Left ventricle myocardium inferior (tissue), 1 donor: ENCODE data around the gene OCSTAMP. TPM values are rescaled to one million over a fixed set of nuclear protein-coding genes. Genes with fewer than 3 reads are reported as not detected.
A peak's percentile ranks its signal among the peaks of the same experiment; 100 is the strongest.

ENCODE experiments used
- DNase-seq: peaks from one replicate; pipeline ENCODE4 v3.0.0-alpha.2; 2020
- H3K27ac ChIP-seq: fragments of 200-600 bp; replicated peaks from 2 replicates; pipeline ENCODE4 v1.8.0; 2021
- H3K27me3 ChIP-seq: fragments of 200-600 bp; 2 replicates; pipeline ENCODE4 v1.8.0; 2021; ENCODE audit warnings: low read depth
- H3K36me3 ChIP-seq: fragments of 200-600 bp; 2 replicates; pipeline ENCODE4 v1.8.0; 2021
- H3K4me1 ChIP-seq: fragments of 200-600 bp; 2 replicates; pipeline ENCODE4 v1.8.0; 2021
- H3K4me3 ChIP-seq: fragments of 200-600 bp; 2 replicates; pipeline ENCODE4 v1.8.0; 2021; ENCODE audit warnings: mild to moderate bottlenecking, moderate library complexity
- H3K9me3 ChIP-seq: fragments of 200-600 bp; replicated peaks from 2 replicates; pipeline ENCODE4 v1.8.0; 2021
- intact Hi-C: fragments of 100-400 bp; cut with micrococcal nuclease; formaldehyde crosslinking; loops from one replicate; pipeline ENCODE4 v1.11.0; 2022
- total RNA-seq: library from RNA; stranded (reverse); fragmentation: NEBNext Ultra II Directional; extraction: Animal tissue kit (Norgen Biotek cat#: 25700); gene quantifications from one replicate; pipeline ENCODE4 v1.2.1, GENCODE V29; 2021
- TF ChIP-seq, protein P1 (sequence below): fragments of 200-600 bp; IDR thresholded peaks from 2 replicates; pipeline ENCODE4 v1.8.0; 2021; ENCODE audit warnings: antibody characterized with exemption, mild to moderate bottlenecking, borderline replicate concordance
- donor health status: DM: no; HTN: yes; CAD: no; lungs with severe emphysema.

OCSTAMP gene
- total RNA-seq, 1 donor from 2014 or later, result not detected

DNA sequence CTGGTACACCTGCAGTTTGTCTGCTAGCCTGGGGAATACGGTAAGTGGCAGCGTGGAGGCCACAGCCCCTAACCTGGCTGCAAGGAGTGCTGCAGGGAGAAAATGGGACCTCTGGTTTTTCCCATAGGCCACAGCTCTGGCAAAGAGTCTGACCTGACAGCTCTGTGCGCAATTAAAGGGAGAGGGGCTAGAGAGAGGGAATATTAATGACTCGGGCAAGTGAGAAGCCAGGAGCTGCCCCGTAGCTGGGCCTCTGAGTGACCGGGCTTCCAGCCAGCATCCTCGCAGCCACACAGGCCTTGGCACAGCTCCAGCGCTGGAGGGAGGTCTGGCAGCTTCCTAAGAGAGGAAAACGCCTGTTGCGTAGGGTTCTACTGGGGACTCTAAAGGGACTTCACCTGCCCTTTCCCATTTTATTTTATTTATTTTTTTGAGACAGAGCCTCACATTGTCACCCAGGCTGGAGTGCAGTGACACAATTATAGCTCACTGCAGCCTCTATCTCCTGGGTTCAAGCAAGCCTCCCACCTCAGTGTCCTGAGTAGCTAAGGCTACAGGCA, 18.2 kb upstream of the OCSTAMP start:
- no peak overlapping the region for H3K4me3 ChIP-seq
- DNase-seq, result peak; percentile 87
- peaks cover 9% of the 10 kb centered on the region for H3K4me1 ChIP-seq
- TF ChIP-seq, protein P1, sequence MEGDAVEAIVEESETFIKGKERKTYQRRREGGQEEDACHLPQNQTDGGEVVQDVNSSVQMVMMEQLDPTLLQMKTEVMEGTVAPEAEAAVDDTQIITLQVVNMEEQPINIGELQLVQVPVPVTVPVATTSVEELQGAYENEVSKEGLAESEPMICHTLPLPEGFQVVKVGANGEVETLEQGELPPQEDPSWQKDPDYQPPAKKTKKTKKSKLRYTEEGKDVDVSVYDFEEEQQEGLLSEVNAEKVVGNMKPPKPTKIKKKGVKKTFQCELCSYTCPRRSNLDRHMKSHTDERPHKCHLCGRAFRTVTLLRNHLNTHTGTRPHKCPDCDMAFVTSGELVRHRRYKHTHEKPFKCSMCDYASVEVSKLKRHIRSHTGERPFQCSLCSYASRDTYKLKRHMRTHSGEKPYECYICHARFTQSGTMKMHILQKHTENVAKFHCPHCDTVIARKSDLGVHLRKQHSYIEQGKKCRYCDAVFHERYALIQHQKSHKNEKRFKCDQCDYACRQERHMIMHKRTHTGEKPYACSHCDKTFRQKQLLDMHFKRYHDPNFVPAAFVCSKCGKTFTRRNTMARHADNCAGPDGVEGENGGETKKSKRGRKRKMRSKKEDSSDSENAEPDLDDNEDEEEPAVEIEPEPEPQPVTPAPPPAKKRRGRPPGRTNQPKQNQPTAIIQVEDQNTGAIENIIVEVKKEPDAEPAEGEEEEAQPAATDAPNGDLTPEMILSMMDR, result no peak
- no peaks in the 10 kb centered on the region for H3K9me3 ChIP-seq
- peak overlapping the region; percentile 52 for H3K27ac ChIP-seq
- H3K36me3 ChIP-seq, result no peaks in the 10 kb centered on the region
- intact Hi-C loops, result no loop called here
- H3K27me3 ChIP-seq, result peaks cover 4% of the 10 kb centered on the region

DNA sequence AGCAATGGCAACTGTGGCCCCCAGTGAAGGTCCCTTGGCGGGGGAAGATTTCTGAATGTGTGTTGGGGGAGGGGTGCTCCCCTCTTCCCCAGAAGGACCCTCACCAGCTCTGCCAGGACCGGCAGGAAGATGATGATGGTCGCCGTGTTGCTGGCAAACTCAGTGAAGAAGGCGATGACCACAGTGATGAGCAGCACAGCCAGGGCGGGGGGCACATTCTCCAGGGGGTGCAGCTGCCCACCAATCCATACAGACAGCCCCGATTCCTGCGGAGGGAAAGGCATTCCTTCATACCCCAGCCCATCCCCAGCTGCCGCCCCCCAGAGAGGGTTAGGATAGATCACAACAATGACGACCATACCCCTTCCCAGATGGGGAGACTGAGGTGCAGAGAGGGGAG, 15.7 kb upstream of the OCSTAMP start:
- DNase-seq, result no peak
- Histone ChIP-seq H3K27me3 (peaks cover 4% of the 10 kb centered on the region), H3K27ac (no peak overlapping the region), H3K36me3 (no peaks in the 10 kb centered on the region), H3K9me3 (no peaks in the 10 kb centered on the region), H3K4me3 (no peak overlapping the region), H3K4me1 (peaks cover 24% of the 10 kb centered on the region)
- intact Hi-C loops, result no loop called here
- TF ChIP-seq, protein P1, result no peak

GRCh38 chr20:46564241-46564957, 13.9 kb upstream of the OCSTAMP start:
- TF ChIP-seq, protein P1, result no peak
- Histone ChIP-seq H3K4me3 (no peak overlapping the region), H3K27me3 (peaks cover 4% of the 10 kb centered on the region), H3K4me1 (peaks cover 24% of the 10 kb centered on the region), H3K9me3 (no peaks in the 10 kb centered on the region), H3K36me3 (no peaks in the 10 kb centered on the region), H3K27ac (no peak overlapping the region)
- no peak for DNase-seq
- intact Hi-C loops, result no loop called here

- TF ChIP-seq, protein P1, result no peak
- Histone ChIP-seq H3K27me3 (peaks cover 4% of the 10 kb centered on the region), H3K27ac (no peak overlapping the region), H3K4me3 (no peak overlapping the region), H3K36me3 (no peaks in the 10 kb centered on the region), H3K9me3 (no peaks in the 10 kb centered on the region), H3K4me1 (peaks cover 19% of the 10 kb centered on the region)
- intact Hi-C loops, result no loop called here
- DNase-seq, result no peak
Observed at GRCh38 chr20:46563860-46564221, 13.4 kb upstream of the OCSTAMP start.

DNA sequence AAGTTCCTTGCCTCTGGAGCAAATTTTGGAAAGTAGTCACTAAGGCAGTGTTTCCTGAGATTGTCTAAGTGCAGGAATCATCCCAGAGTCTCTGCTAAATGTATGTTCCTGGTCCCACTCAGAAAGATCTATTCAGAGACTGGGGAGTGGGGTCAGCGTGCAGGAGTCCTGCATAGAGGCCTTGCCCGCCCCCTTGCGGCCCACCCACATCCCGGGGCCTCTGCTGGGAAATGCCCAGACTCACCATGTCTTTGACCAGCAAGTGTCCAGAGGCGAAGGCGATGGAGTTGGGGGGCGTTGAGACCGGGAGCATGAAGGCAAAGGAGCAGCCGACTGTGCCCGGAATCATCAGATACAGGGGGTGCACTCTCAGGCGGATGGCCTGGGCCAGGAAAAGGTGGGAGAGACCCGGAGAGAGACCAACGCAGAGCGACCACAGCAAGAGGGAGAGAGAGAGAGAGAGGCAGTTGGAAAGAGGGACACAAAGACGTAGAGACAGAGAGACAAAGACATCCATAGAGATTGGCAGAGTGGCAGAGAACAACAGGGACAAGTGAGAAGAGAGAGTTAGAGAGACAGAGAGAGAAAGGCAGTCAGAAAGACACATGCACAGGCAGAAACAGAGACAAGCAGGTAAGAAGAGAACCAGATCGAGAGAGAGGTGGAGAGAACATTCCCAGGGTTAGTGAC, 12.9 kb upstream of the OCSTAMP start:
- peaks cover 15% of the 10 kb centered on the region for H3K4me1 ChIP-seq
- H3K36me3 ChIP-seq, result no peaks in the 10 kb centered on the region
- H3K4me3 ChIP-seq, result peak overlapping the region; percentile 43
- TF ChIP-seq, protein P1, result no peak
- peak overlapping the region; percentile 10 for H3K27ac ChIP-seq
- intact Hi-C loops, result no loop called here
- peaks cover 4% of the 10 kb centered on the region for H3K27me3 ChIP-seq
- no peak for DNase-seq
- H3K9me3 ChIP-seq, result no peaks in the 10 kb centered on the region
